Lower lobe of right lung (tissue), 2 donors: ENCODE data around the gene TRIM14. TPM values are rescaled to one million over a fixed set of nuclear protein-coding genes. Genes with fewer than 3 reads are reported as not detected.
"Not testable (repeated sequence)": the region's sequence is repeated elsewhere in the genome, so short reads cannot be mapped to it uniquely, and the experiment has no call there.

Experiments
- ATAC-seq, 2 donors: fragments of 200-7000 bp; cut with Tn5 transposase; one replicate each; pipeline ENCODE4 v1.9.1; 2020 to 2022; ENCODE audit warnings: mild to moderate bottlenecking in 2 of 2, moderate library complexity in 2 of 2
- DNase-seq: peaks from one replicate; pipeline ENCODE4 v3.0.0-alpha.2; 2020
- H3K27ac ChIP-seq: fragments of 200-600 bp; one replicate; pipeline ENCODE4 v1.8.0; 2022
- H3K27me3 ChIP-seq: fragments of 200-600 bp; one replicate; pipeline ENCODE4 v1.8.0; 2022; ENCODE audit warnings: low read depth
- H3K36me3 ChIP-seq: fragments of 200-600 bp; one replicate; pipeline ENCODE4 v1.8.0; 2022; ENCODE audit warnings: mild to moderate bottlenecking
- H3K4me1 ChIP-seq: fragments of 200-600 bp; one replicate; pipeline ENCODE4 v1.8.0; 2022
- H3K4me3 ChIP-seq: fragments of 200-600 bp; one replicate; pipeline ENCODE4 v1.8.0; 2022; ENCODE audit warnings: mild to moderate bottlenecking
- H3K9me3 ChIP-seq: fragments of 200-600 bp; one replicate; pipeline ENCODE4 v1.8.0; 2022
- intact Hi-C: fragments of 100-400 bp; cut with DNase I; formaldehyde crosslinking; loops from one replicate; pipeline ENCODE4 v1.11.0; 2022
- total RNA-seq: library from RNA; stranded (reverse); fragmentation: NEBNext Ultra II Directional; extraction: Animal tissue kit (Norgen Biotek cat#: 25700); gene quantifications from one replicate; pipeline ENCODE4 v1.2.1, GENCODE V29; 2021
- TF ChIP-seq, protein P1 (sequence below): fragments of 200-600 bp; IDR thresholded peaks from one replicate; pipeline ENCODE4 v1.8.0; 2022; ENCODE audit warnings: antibody characterized with exemption, mild to moderate bottlenecking
- donor health status: DM: no; HTN: yes; CAD: no; lungs with severe emphysema.

Gene TRIM14
- total RNA-seq, 1 donor from 2014 or later: 82.5 TPM

DNA sequence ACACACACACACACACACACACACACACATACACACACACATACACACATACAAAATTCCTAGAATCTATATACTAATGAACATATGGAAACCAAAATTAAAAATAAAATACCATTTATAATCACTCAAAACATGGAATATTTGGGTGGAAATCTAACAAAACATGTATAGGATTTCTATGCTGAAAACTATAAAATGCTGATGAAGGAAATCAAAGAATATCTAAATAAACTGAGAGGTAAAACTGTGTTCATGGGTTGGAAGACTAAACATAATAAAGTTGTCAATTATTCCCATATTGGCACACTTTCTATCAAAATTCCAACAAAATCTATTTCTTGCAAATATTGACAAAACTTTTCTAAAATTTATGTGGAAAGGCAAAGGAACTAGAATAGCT lies 87.9 kb downstream of the TRIM14 start:
- Histone ChIP-seq H3K4me3 (no peak overlapping the region), H3K4me1 (no peaks in the 10 kb centered on the region), H3K9me3 (no peaks in the 10 kb centered on the region), H3K27me3 (no peaks in the 10 kb centered on the region), H3K36me3 (no peaks in the 10 kb centered on the region), H3K27ac (no peak overlapping the region)
- TF ChIP-seq, protein P1, sequence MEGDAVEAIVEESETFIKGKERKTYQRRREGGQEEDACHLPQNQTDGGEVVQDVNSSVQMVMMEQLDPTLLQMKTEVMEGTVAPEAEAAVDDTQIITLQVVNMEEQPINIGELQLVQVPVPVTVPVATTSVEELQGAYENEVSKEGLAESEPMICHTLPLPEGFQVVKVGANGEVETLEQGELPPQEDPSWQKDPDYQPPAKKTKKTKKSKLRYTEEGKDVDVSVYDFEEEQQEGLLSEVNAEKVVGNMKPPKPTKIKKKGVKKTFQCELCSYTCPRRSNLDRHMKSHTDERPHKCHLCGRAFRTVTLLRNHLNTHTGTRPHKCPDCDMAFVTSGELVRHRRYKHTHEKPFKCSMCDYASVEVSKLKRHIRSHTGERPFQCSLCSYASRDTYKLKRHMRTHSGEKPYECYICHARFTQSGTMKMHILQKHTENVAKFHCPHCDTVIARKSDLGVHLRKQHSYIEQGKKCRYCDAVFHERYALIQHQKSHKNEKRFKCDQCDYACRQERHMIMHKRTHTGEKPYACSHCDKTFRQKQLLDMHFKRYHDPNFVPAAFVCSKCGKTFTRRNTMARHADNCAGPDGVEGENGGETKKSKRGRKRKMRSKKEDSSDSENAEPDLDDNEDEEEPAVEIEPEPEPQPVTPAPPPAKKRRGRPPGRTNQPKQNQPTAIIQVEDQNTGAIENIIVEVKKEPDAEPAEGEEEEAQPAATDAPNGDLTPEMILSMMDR: no peak
- ATAC-seq (no peak), DNase-seq (no peak)
- intact Hi-C loops: loop anchor here (10.0 kb wide), 1 partner anchor 106 kb away; the partner anchor contains the start of gene TRMO

DNA sequence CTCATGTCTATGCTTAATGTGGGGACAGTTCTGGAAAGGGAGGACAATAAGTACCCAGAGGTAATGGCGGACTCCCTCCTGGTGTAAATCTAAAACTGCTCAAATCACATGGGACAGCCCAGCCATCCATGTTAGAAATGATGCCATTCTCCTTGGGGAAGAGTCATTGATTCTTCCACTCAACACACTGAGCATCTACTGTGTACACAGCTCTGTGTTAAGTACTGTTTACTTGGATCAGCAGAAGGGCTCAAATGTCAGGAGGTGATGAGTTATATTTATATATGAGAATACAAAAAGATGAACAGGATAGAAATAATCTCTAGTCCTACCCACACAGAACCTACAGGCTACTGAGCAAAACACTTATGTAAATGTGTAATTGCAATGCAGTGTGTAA lies 94.3 kb downstream of the TRIM14 start:
- no peak for DNase-seq
- intact Hi-C loops: no loop called here

DNA sequence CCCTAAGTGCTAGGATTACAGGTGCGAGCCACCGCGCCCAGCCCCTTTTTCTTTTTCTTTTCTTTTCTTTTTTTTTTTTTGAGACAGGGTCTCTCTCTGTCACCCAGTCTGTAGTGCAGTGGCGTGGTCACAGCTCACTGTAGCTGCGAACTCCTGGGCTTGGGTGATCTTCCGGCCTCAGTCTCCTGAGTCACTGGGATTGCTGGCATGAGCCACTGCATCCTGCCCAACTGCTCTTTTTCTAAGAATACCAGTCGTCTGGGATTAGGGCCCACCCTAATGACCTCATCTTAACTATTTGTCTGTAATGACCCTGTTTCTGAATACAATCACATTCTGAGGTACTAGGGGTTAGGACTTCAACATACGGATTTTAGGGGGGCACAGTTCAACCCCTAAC lies 96.6 kb downstream of the TRIM14 start:
- DNase-seq (no peak), ATAC-seq (no peak)
- no peak overlapping the region for H3K27ac ChIP-seq
- H3K36me3 ChIP-seq: peaks cover 36% of the 10 kb centered on the region
- TF ChIP-seq, protein P1: no peak
- no peaks in the 10 kb centered on the region for H3K9me3 ChIP-seq
- intact Hi-C loops: no loop called here
- H3K27me3 ChIP-seq: no peaks in the 10 kb centered on the region
- no peaks in the 10 kb centered on the region for H3K4me1 ChIP-seq
- no peak overlapping the region for H3K4me3 ChIP-seq

More for the DNA sequence above, 94.3 kb downstream of the TRIM14 start:
- ATAC-seq: no peak
- TF ChIP-seq, protein P1: no peak
- Histone ChIP-seq H3K27me3 (no peaks in the 10 kb centered on the region), H3K36me3 (peaks cover 13% of the 10 kb centered on the region), H3K4me1 (no peaks in the 10 kb centered on the region), H3K27ac (no peak overlapping the region), H3K9me3 (no peaks in the 10 kb centered on the region), H3K4me3 (no peak overlapping the region)

DNA sequence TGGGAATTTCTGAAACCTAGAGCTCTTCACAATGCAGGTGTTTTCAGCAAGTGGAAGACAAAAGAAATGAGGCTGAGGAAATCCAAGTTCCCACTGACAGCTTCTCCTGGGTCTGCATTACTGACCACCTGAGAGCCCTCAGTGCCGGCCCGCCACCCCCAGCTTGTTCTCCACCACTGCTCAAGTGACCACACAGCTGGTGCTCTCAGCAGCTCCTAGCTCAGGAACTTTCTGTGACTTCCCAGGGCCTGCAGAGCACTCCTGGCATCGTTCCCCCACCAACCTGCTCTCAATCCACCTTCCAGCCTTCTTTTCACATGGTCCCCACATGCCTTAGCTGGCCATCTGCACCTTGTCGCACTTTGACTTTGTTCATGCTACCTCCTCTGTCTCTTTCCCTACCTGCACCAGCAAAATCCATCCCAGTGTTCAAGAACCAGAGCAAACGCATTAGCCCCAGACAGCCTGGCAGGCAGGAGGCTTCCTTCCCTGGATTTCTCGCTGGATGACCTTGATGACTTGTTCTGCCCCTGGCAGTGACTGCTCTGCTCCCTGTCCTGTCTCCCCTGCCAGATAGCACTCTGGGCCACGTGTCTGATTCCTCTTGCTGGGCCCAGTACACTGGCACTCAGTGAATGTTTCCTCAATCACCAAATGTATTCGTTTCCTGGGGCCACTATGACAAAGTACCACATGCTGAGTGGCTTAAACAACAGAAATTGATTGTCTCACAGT lies 97.5 kb downstream of the TRIM14 start:
- no peaks in the 10 kb centered on the region for H3K27me3 ChIP-seq
- no peaks in the 10 kb centered on the region for H3K4me1 ChIP-seq
- TF ChIP-seq, protein P1: no peak
- no peak overlapping the region for H3K4me3 ChIP-seq
- no peak for ATAC-seq
- intact Hi-C loops: no loop called here
- H3K9me3 ChIP-seq: no peaks in the 10 kb centered on the region
- H3K36me3 ChIP-seq: peaks cover 46% of the 10 kb centered on the region
- no peak for DNase-seq
- no peak overlapping the region for H3K27ac ChIP-seq

DNA sequence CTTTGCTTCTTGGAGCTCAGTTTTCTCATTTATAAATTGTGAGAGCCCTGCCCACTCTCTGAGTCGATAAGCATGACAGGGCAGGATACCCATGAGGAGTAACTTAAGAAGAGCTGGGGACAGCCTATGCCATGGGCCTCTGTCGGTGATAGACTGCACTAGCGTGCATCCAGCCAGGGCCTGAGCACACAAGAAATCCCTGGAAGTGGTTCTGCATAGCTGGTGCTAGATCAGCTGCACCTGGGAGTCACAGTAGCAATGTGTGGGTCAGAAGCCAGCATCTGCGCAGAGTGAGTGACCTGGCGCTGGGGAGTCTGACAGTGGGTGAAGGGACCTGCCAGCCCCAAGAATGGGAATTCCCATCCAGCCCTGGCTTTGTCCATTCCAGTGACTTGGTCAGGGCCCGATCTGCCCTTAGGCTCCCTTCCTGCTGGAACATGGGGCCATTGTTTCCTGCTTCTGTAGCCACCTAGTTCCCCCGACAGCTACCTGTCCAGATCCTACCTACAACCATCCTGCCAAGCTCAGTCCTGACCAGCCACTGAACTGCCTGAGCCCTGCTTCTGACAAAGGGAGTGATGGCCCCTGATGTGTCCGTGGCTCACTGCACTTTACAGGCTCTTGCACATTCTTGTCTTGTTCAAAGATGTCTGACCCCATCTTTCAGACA lies 98.4 kb downstream of the TRIM14 start:
- DNase-seq: no peak
- H3K27me3 ChIP-seq: no peaks in the 10 kb centered on the region
- TF ChIP-seq, protein P1: no peak
- H3K9me3 ChIP-seq: no peaks in the 10 kb centered on the region
- peaks cover 54% of the 10 kb centered on the region for H3K36me3 ChIP-seq
- intact Hi-C loops: no loop called here
- no peaks in the 10 kb centered on the region for H3K4me1 ChIP-seq
- H3K27ac ChIP-seq: no peak overlapping the region
- H3K4me3 ChIP-seq: no peak overlapping the region
- ATAC-seq: peak in 1 of 2 donors; percentile 20

DNA sequence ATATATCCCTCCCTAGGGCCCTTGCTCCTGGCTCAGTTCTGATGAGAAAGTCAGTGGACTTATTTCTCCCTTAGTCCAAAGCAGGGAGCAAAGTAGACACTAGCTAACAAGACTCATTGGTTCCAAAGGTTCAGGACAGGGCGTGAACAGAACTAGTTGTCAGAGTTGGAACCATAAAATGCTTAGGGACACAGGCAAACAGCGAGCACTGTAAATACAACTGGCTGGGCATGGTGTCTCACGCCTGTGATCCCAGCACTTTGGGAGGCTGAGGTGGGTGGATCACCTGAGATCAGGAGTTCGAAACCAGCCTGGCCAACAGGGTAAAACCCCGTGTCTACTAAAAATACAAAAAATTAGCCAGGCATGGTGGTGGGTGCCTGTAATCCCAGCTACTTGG lies 99.2 kb downstream of the TRIM14 start:
- H3K27ac ChIP-seq, H3K4me1 ChIP-seq, intact Hi-C loops, H3K27me3 ChIP-seq, H3K9me3 ChIP-seq, ATAC-seq, DNase-seq, H3K4me3 ChIP-seq: not testable (repeated sequence)
- peaks cover 62% of the 10 kb centered on the region for H3K36me3 ChIP-seq
